Superior temporal gyrus (tissue), 1 donor: Measurements from ENCODE around the gene SERTAD3.

ENCODE experiments used
- DNase-seq: peaks from one replicate; pipeline ENCODE4 v3.0.0-alpha.2; 2016; ENCODE audit errors: extremely low spot score

Gene SERTAD3

DNA sequence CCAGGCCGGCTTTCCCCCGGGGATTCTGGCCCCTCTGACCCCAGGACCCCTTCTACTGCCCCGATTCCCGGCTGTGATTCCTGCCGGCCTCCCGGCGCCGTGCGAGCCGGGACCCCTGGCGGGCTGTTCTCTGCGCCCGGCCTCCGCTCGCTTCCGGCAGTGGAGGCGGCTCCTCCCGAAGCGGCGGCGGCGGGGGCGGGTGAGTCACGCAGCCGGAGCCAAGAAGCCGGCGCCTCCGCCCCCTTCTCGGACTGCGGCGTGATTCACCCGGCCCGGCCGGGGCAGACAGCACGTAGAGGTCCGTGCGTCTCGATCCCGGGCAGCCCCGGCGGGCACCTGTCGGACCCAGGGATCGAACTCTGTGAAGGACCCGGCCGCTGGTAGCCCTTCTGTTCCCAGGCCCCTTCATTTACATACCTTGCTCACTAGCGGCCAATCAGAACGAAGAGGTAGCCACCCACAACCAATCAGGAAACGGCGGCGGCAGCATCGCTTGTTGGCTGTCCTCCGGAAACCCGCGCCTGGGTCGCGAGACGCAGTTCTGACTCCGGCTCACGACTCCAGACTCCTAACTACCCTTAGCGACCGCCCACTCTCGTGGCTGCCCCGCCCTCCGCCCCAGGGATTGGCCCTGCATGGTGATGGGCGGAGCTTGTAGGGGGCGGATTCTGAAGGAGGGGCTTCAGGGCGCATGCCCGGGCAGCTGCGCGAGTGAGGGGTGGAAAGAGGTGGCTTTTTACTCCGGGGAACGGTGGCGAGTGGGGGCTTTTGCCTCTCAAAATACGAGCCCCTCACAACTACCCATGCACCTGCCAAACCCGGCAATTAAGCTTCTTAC is 18.5 kb downstream of the SERTAD3 start, which contains the start of gene SERTAD1:
TSS of gene SERTAD1 (minus strand) at position 543 of the 838 bp plus-strand sequence. CDS start 2,446 bp downstream, outside the sequence.
- peak; percentile 100 for DNase-seq

DNA sequence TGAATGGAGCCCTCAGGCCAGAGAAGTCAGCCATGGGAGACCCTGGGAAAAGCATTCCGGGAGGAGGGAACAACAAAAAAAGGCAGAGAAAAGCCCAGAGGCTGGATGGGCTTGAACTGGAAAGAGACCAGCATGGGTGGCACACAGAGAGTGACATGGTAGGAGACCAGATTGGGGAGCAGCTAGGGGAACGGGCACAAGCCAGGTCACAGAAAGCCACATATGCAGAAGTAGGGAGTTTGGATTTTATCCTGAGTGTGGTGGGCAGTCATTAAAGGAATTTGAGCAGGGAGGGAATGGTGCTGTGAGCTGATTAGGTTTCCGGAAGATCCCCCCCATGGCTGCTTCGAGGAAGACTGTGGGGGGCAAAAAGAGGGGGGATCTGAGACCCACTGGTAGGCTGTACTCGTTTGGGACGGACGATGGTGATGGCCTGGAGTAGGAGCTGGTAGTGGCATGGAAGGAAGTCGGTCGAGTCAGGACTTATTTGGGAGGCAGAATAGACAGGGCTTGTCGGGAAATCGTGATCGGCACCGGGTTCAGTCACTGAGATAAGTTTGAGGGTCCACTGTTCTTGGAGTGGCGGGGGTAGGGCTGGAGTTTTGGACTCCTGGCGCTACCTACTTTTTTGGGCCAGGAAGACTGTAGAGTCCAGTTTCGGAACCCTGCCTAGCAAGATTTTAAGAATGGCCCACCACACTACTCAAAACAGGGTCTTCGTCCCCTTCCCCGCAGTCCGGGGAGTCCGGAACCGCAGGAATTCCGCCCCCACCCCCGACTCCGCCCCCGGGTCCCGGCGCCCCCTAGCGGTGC is 19.3 kb downstream of the SERTAD3 start:
- DNase-seq = peak; percentile 26

DNA sequence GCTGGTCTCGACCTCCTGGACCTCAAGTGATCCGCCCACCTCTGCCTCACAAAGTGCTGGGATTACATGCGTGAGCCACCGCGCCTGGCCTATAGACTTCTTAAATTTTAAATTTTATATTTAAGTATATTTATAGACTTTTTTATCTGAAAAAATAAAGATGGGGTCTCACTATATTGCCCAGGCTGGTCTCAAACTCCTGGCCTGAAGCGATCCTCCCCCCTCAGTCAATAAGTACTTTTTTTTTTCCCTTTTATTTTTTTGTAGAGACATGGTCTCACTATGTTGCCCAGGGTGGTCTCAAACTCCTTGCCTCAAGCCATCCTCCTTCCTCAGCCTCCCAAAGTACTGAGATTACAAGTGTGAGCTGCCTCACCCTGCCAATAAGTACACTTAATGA is 20.2 kb downstream of the SERTAD3 start:
- DNase-seq = no peak

DNA sequence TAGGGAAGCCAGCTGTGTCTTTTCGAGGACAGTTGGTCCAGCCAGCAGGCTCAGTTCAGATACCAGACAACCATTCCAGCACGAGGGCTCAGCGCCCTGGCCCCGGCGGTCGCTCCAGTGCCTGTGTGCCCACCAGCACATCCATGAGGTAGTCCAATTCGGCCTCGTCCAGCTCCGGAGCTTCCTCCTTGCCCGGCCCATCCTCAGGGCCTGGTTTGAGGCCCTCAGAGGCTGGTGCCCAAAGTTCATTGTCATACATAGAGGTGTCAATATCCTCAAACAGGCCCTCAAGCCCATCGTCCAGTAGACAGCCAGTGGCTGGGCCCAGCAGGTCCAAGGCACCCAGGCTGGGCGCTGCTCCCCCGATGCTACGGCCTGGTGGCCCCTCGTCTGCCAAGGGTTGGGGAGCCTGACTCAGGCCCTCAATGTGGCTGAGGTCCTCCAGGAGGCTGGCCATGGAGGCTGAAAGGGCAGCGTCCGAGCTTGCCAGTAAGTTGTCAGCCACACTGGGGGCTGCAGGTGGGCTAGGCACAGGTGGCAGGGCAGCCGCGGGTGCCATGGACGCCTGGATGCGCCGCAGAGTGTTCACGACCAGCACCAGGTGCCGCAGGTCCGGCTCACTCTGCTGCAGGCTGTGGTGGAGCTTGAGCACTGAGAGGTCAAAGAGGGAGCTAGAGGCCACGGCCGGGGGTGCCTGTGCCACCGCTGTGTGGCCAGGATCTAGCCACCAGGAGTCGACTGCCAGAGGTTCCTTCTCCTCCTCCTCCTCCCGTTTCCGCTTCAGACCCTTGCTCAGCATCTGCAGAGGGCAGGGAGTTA is 21.2 kb downstream of the SERTAD3 start:
- DNase-seq = no peak

DNA sequence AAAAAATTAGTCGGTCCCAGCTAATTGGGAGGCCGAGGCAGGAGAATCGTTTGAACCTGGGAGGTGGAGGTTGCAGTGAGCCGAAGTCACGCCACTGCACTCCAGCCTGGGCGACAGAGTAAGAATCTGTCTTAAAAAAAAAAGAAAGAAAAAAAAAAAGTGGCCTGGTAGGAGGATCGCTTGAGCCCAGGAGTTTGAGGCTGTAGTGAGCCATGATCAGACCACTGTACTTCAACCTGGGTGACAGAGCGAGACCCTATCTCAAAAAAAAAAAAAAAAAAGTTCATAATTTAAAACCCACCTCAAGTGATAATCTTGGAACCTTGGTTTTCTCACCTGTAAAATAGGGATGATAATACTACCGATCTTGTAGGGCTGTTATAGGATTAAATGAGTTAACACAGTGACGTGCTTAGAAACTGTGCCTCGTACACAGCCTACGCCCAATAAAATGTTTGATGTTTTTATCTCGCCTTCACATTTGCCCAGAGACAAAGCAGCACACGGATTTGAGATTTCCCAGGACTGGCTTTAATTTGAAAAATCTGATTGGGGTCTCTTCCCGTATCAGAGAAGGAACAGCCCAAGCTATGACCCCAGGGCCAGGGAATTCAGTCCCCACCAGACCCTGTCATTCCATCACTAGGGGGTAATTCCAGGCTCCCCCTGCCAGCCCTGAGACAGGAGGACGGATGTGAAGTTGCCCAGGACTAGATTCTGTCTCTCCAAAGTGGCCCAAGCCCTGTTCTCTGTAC is 22.0 kb downstream of the SERTAD3 start:
- DNase-seq = no peak

DNA sequence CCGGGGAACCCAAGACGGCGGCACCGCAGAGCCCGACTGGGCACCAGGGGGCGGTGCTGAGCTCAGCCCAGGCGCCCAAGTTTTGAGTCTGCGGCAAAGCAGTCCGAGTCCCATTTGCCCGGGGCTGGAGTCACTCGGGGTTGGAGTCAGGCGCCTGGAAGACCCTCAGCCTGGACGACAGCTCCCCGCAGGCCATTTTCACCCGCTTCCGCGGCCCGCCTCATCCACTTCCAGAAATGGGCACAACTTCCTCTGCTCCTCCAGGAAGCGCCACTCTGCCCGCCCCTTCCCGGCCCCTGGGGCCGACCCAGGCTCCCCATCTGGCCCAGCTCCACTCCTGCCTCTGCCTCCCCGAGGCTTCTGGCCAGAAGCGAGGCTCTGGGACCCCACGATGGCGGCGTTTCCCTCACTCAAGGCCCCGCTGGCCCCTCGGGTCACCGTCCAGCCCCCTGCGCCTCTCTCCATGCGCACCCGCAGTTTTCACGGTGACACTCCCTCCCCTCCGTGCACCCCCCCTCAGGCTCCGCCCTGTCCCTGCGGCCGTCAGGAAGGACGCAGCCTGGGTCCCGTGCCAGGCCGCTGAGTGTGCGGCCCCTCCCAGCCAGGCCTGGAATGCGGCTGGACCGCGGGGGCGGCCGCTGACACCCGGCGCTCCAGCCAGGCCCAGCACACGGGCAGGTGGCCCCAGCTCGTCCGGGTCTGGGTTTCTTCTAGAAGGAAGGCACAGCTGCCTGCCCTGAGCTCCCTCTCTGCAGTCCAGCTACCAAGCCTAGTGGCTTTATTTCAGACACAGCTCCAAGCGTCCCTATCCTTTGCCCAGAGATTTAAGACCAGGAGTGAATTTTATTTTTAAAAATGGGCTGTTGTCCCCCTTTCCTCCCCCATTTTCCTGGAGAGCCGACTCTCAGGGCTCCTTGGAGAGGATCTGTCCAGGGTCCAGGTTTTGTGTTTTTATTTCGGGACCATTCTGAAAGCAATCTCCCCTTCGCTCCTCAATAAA is 23.1 kb downstream of the SERTAD3 start:
- peak; percentile 85 for DNase-seq

DNA sequence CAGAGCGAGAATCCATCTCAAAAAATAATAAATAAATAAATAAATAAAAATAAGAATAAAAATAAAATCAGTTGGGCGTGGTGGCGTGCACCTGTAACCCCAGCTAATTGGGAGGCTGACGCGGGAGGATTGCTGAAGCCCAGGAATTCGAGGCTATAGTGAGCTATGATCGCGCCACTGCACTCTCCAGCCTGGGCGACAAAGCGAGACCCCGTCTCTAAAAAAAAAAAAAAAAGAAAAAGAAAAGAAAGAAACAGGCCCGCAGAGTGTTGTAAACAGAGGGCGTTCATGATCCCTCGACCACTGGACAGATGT is 23.7 kb downstream of the SERTAD3 start:
- no peak for DNase-seq

DNA sequence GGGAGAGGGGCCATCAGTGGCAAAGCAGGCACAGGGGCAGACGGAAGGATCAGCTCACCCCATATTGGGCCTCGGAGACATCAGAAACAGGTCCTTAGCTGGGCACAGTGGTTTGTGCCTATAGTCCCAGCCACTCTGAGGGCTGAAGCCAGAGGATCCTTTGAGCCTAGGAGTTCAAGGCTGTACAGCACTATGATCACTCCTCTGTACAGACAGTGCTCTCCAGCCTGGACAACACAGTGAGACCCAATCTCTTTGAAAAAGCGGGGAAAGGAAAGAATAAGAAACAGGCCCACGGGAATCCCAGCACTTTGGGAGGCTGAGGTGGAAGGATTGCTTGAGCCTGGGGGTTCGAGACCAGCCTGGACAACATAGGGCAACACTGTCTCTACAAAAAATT is 24.4 kb downstream of the SERTAD3 start:
- no peak for DNase-seq

DNA sequence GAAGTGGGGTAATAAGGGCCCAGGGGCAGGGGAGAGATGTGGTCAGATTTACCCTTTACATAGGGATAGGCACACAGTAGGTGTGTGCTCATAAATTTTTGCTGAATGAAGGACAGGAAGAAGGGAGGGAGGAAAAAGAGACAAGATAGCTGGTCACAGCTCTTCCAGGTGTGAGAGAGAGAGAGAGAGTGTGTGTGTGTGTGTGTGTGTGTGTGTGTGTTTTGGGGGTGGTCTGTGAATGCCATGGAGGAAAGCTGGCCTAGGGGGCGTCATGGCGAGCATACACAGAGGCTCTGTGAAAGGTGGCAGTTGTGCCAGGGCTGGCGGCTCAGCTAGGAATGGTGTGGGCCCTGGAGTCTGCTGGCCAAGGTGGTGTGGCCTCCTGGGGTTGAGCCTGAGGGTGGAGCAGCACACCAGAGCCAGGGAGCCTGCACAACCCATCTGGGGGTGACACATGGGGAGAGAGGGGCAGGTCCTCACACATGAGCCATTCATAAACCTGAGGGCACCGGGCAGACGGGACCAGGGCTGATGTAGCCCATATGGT is 25.0 kb downstream of the SERTAD3 start:
- DNase-seq = no peak

DNA sequence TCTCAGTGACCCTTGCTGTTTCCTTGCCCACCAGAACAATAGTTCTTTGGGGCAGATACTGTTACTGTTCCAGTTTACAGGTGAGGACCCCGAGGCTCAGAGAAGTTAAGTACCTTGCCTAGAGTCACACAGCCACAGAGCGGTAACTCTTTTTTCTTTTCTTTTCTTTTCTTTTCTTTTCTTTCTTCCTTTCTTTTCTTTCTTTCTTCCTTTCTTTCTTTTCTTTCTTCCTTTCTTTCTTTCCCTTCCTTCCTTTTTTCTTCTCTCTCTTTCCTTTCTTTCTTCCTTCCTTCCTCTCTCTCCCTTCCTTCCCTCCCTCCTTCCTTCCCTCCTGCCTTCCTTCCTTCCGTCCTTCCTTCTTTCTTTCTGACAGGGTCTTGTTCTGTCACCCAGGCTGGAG is 26.1 kb downstream of the SERTAD3 start:
- DNase-seq = no peak

DNA sequence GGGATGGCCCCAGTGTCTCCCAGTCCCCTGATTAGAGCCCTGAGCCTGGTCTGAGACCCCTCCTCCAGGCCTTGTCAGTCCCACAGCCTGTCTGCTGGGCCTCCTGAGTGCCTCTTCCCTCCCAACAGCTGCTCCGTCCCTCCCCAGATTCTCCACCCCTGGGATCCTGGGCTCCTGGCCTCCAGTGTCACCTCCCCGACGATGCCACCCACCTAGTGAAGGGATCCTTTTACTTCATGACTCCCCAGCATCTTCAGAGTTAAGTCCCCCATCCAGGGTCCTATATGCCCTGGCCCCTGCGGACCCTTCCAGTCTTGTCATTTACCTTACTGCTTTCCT is 26.5 kb downstream of the SERTAD3 start:
- DNase-seq = no peak

DNA sequence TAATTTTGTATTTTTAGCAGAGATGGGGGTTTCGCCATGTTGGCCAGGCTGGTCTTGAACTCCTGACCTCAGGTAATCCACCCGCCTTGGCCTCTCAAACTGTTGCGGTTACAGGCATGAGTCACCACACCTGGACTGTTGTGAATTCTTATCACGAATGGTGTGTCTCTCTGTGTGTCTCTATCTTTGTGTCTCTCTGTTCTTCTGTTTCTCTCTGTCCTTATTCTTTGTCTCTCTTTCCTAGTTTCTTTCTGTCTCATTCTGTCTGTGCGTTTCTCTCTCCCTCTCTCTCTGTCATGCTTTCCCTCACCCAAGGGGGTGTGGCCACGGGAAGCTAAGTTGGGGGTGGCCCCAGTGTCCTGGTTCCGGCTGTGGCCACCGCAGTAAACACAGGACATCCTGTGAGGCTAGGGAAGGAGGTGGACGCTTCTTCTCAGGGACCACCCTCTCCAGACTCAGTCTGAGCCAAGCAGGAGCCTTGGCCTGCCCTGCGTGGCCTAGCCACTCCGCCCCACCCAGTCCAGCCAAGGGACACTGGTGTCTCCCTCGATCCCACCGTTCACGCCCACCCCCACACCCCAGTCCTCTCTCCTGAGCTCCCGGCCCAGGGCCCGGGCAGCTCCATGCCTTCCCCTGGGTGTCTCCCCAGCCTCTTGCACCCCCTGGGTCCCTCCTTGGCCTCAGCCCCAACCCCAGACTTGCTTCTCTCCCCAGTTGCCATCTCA is 27.1 kb downstream of the SERTAD3 start:
- no peak for DNase-seq

DNA sequence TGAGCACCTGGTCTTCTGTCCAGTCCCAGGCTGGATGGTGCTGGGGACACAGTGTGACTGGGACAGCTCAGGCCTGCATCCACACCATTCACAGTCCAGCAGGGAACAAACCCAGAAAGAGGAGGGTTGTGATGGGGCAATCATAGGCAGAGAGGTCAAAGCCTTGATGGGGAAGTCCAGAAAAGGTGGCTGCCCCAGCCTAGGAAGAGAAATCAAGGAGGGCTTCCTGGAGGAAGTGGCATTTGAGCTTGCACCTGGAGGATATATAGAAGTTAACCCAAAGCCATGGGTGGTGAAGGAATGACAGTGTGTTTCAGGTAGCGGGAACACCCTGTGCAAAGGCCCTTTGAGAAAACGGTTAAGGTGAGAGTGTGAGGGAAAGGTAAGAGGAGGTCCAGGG is 28.4 kb downstream of the SERTAD3 start:
- no peak for DNase-seq

DNA sequence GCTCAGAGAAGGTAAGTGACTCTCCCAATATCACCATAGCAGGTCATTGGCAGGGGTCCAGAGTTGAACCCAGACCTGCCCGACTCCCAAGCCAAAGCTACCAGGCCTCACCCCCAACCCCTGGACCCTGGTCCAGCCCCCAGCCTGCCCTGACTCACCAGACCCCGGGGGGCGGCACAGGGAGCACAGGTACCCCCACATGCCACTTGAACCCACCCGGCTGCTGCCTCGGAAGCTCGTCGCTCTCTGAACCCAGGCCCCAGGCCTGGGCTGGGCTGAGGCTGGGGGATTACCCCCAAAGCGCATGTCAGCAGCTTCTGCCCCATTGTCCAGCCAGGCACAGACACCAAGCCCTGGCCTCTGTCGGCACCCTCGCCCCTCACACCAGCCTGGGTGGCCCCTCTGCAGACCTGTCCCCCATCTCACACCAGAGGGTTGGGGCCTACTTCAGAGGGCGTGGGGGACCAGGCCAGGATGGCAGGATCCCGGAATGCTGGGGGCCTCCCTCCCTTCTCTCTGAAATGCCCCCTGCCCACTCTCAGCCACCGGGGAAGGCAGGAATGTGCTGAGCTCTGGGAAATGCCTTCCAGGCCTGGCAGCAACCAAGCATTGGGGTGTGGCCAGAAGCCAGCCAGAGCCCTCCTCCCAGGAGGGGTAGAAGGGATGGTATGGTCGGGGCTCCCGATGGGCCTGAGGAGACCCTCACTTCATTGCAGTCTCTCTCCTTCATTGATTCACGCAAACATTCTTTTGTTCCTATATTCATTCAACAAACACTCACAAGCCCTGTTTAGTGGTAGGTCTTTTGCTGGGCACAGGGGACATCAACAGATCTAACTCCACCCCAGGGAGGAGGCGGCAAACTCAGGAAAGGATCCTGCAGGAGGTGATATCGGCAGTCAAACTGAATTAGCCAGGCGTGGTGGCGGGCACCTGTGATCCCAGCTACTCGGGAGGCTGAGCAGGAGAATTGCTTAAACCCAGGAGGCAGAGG is 29.3 kb downstream of the SERTAD3 start:
- DNase-seq = no peak

DNA sequence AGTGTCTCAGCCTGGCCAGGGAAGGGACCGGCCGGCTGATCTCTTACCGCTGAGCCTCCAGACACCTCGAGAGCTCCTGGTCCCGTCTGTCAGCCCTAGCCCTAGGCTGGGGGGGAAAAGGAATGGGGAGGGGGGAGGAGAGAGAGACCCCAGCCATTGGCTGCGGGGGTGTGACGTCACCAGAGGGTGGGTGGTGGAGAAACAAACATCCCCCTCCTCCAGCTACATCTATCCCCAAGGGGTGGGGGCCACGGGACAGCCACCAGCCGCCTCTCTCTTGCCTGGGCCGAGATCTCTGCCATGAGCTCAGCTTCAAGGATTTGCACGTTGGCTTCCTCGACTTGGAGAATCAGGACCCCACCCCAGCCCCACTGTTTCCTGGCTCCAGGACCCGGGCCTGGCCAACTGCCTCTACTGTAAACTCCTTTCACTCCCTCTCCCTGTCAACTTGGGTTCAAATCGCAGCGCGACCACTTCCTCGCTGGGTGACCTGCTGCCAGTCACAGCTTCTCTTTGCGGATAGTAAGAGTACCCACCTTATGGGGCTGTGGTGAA is 30.8 kb downstream of the SERTAD3 start, which contains the start of gene PRX:
TSS of gene PRX (minus strand) at position 88 of the 555 bp plus-strand sequence. CDS start 5,446 bp downstream, outside the sequence.
- DNase-seq = no peak

DNA sequence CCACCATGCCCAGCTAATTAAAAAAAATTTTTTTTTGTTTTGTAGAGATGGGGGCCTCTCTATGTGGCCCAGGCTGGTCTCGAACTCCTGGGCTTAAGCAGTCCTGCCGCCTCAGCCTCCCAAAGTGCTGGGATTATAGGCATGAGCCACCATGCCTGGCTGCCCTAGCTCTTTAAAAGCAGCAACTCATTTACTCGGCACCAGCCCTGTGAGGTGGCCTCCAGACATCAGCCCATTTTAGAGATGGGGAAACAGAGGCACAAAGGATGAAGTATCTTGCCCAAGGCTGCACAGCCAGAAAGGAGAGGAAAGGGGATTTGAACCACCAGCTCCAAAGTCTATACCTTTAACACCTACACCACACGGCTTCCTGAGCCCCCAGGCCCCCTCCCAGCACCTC is 31.3 kb downstream of the SERTAD3 start:
- DNase-seq = no peak

DNA sequence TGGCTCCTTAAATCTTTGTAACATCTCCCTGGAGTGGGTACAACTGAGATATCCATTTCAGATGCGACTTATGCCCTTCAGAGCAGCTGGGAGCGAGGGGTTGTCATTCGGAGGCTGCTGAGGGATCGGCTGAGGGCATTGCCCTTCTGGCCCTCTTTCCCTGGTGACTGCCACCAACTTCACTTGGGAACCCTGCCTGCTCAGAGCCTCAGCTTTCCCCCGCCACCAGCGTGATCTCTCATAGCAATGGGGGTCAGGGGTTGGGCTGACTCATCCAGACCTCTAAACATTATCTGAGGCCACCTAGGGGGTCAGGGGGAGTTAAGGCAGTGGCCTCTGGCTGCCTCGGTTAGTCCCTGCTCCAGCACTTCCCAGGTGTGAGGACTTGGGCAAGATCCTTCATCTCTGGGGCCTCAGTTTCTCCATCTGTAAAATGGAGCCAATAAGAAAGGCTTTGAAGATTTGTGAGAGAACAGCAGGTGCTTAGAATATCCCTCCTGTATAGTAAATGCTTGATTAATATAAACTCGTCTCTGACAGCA is 32.1 kb downstream of the SERTAD3 start:
- no peak for DNase-seq
